Activated CD4-positive, CD25-positive, alpha-beta regulatory T cell treated with anti-CD3 and anti-CD28 coated beads, Interleukin-2, amount 50 U/mL, for 24 hours (primary cell): ENCODE results near the gene FGF14.

Experiments
- ATAC-seq, 2 donors: fragments of 150-1000 bp; cut with Tn5 transposase; one replicate each; pipeline ENCODE4 v1.10.0; 2021; ENCODE audit warnings: mild to moderate bottlenecking in 1 of 2, moderate library complexity in 1 of 2

Gene FGF14

DNA sequence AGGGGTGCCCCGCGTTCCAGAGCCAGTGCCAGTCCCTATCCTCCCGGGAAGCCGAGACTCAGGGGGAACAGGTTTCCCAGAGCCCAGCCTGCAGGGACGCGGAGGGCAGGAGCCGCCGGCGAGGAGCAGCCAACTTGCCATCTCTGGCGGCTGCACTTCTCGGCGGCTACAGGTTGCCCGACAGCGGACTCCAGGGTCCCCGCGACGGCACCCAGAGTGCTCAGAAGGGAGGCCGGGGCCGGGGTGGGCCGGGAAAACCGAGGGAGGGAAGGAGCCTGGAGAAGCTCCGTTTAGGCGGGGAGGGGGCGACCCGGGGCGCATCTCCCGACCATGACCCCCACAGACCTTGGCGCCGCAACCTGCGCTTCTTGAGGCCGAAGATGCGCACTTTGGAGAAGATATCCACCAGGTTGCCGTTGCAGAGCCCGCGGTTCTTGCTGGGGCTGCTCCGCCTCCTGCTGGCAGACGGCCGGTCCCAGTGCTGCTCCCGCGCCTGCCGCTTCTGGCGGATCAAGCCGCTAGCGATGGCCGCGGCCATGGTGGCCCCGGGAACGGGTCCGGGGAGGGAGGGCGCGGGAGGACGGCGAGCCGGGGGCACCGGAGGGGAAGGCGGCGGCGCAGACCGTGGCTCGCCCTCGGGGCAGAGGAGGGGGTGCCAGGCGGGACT lies 485.6 kb downstream of the FGF14 start:
- no peak for ATAC-seq

DNA sequence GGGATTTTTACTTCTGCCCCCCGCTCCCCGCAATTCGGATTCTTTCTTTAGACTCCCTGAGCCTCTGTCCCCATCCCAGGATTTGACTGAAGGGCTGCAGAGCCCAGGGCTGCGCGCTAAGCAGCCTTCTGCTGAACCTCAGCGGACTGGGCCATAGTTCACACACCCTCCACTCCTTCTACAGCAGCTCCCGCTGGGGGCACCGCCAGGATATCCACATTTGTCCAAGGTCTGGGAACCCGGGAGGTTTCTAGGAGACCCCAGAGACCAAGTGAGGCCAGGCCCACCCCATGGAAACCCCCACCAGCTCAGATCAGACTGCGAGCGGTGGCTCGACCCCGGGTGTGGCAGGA lies 486.1 kb downstream of the FGF14 start:
- ATAC-seq: no peak

DNA sequence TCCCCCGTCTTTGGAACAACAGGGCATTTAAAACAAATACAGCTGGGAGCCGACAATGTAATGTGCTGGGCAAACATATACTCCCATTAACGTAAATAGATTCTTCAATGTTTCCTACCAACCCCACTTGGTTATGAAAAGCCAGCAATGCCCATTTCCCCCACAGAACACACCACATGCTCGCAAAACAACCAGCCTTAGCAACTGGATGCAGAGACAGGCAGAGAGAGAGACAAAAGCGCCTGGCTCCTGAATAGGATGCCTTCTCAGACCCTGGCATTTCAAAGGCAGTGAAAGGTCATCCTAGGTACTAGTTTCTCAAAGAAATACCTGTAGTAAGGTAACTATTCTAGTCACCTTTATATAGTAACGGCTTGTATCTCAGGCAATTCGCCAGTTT lies 486.5 kb downstream of the FGF14 start:
- no peak for ATAC-seq

DNA sequence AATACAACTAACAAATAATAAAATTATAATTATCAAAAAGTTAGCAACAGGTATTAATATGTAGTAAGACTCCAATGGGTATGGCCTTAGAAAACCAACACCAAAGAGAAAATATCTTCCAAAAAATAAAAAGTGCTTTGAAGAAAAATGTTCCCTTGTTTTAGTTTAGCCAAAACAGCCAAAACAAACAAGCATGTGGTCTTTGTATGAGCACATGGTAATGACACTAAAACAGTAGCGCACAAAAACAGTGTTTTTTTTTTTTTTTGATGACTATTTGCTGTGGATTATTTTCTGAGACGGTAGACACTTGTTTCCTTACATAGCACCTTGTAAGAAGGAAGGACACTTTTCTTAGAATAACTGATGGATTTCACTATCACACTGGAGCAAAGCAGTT lies 490.1 kb downstream of the FGF14 start:
- no peak for ATAC-seq

DNA sequence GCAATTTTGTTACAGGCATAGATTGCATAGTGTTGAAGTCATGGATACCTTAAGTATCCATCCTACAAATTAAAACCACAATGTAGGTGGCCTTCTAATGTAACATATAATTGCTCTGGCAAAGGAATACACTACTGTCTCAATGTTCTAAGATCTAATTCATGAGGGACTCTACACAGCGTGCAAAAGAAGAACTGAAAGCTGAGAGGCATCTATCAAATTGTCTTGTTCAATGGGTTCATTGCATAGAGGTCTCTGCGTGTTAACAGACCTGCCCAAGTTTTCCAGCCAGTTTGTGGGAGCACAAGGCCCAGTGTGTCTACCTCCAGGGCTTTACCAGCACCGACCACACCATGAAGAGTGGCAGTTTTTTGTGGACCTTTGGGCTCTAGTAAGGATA lies 498.0 kb downstream of the FGF14 start:
- ATAC-seq: no peak

DNA sequence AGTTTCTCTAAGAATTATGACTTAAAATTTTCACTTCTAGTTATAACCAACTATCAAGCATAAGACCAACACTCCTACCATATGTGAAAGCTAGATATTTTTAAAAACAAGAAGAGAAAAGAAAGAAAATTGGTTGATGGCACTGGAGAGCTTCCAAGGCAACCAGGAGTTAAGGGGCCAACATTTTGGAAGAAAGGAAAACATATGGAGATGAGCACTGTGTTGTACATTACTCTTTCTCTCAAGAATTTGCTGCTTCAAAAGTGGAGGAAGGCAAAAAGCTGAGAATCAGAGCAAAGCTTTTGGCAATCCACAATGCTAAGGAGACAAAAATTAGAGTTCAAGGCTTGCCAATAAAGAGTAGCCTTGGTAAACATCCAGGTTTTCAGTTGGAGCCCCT lies 503.2 kb downstream of the FGF14 start:
- ATAC-seq: no peak

DNA sequence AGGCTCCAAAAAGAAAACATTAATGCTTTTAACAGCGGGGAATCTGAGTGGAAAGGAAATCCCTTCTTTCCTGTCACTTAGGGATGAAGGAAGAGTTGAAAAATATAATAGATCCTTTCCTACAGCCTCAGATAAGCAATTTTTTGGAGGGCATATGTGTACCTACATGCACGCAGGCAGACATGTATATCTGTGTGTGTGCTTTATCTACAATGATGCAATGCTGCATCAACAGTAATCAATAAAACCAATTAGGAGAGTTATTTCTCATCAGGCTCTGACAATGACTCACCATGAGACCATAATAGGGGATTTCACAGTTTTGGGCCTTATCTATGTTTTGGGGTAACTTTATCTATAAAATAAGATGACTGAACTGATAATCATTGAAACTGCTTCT lies 505.3 kb downstream of the FGF14 start:
- ATAC-seq: no peak

DNA sequence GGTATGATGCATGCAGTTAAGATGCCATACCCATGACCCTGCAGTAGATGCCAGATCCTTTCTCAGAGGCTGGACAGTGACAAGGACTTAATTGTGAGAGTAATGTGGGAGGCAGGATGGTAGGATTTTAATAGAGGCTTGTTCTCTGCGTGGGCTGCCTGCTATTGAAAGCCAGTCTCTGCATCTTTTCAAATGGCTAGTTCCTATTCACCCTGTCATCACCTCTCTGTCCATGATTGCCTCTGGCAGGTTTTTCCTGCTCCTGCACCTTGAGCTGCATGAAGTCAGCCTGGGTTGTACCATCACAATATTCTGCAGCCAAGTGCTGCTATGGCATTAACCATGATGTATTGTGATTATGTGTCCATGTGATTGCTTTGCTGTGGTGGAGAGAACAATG lies 508.8 kb downstream of the FGF14 start:
- ATAC-seq: no peak

DNA sequence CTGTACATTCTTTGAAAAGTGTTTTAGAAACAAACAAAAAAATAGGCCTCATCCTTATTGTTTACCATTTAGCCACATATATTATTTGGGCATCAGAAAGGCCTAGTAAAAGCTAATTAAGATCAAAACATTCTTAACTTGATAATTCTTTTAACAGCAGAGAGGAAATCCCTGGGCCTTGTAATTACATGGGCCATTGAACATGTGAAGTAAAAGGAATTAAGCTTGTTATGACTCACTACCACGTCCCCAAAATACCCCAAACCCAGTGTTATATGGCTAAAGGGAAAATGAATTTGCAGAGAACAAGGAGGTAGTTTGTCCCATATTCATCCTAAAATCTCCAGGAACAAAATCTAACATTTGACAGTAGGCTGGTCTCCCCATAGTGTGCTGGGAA lies 509.6 kb downstream of the FGF14 start:
- ATAC-seq: no peak

DNA sequence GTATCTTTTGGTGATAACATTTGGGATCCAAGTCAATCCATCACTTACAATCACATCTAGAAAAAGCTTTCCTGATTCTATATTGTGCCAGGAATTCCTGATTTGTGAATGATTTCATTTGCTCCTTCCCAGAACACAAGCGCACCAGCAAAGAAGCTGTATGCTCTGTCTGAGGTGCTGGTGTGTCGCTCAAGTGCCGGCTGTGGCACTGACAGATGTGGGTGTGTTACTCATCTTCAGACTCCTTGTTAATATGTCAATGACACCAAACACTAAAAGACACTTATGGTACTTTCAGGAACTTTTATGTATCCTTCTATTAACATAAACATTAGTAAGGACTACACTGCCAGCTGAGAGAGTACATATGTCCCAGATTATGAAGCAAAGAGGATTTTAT lies 520.3 kb downstream of the FGF14 start:
- ATAC-seq: no peak

DNA sequence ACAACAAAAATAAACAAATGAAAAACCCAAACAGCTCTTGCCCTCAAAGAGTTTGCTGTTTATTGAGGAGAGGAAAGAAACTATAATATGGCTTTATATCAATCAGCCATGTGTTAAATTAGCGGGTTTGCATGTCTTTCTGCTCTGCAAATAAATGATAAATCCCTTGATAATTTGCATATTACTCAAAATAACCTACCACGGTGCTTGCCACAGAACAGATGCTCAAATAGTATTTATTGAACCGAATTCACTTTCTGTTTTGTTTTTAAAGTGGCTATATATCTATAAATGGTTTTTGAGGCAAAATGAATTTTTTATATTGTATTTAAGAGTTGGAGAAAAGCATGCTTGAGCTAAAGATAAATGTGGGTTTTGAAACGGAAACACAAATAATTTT lies 521.3 kb downstream of the FGF14 start:
- no peak for ATAC-seq

DNA sequence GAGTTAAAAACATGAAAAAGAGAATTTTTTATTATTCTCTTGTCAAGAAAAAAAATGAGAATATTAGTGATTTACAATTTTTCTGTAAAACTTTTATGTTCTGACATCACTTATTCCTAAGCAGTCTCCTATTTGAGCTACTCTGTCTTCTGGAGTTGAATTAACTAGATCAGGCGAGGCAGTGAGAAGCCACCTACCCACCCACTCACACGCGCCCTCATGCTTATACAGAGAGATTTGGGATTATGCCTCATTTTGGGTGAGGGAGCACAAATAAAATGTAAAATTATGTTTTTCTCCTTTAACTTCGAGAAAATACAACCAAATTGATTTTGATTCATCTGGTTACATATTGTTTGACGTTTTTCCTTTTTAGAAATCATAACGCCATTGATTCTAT lies 524.9 kb downstream of the FGF14 start:
- no peak for ATAC-seq

DNA sequence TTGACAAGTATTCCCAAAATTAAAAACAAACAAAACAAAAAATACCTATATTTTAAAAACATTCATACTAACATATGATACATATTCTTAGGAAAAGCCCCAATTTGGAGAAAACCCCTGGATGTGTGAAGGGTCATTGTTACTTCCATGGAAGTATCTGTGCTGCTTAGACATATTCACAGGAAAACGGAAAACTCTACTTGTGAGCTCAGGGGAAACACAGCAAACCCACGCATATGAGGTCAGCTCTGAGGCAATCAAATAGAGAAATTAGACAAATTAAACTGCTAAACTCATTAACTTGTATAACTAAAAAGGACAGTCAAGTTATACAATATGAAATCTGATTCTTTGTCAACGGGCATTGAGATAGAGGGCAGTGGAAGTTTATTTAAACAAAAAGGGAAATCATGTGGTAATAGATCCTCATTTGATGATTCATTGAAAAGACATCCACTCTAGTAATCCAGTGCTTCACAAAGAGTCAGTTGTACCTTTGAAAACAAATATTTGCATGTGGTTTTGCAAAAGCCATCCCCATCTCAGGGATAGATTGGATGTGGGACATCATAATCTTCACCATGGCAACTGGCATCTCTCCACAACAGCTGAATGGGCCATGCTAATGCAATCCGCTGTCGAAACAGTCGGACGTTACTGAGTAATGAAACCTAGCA lies 526.0 kb downstream of the FGF14 start:
- no peak for ATAC-seq

DNA sequence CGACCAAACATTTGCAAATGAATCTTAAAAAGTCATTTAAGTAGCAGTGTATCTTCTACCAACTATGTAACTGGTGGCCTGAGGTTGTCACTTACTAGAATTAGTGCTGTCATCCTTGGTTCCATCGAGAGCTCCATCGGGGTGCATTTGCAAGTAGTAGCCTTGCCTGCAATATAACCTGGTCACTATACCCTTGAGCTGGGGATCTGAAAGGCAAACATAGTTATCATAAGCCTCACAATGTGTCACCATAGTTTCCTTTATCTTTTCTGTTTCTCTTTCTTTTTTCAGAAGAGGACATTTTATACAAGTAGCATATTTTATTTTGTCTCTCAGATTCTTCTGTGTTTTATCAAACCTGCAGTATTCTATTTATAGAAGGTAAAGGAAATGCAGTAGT lies 526.8 kb downstream of the FGF14 start:
- ATAC-seq: no peak

DNA sequence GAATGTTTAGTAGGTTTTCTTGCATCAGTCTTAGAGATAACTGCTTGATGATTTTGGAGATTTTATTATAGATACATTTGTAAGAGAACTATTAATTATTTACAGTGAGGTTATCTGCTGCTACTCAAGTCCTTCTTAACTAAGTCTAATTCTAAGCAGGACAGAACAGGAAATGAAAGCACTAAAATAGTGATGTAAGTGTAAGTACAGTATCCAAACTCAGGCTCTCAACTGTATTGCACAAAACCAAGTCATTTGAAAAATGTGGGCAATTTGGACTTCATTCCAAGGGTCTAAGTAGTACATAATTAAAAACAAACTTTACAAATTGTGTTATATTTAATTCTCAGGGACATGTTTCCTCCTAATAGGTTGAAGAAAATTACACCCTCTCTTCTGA lies 532.3 kb downstream of the FGF14 start:
- ATAC-seq: no peak

DNA sequence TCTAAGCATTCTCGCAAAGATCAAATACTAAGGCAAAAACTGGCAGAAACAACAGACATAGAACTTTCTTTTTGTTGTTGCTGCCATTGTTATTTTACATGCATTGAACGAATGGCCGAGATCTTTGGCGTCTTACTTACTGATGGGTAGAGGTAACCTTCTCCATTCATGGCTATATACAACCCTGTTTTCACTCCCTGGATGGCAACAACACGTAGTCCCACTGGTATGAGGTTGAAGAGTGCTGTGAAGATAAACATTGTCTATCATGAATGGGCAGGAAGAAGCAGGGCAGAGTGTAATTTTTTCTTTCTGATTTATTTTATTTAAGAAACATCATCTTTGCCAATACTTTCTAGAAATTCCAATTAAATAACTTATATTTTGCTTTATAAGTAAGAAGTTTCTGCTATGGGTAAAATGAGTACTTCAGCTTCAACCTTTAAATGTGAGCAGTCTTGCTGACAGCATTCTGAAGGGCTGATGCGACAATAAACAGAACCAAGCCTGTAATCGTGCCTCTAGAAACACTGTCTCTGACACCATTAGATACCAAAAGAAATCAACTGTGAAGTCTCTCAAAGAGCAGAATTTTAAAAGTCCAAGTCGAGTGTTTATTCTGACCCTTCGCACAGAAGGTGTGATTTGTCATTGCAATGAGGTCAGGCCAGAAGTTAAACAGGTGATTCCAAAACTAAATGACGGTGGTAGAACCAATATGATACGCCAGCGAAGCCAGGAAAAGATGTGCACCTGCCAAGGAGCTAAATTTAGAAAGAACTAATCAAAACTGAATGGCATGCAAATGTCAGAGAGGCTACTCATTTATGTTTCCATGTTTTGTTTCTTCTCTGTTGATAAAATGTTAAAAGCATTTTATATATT lies 533.0 kb downstream of the FGF14 start:
- no peak for ATAC-seq

DNA sequence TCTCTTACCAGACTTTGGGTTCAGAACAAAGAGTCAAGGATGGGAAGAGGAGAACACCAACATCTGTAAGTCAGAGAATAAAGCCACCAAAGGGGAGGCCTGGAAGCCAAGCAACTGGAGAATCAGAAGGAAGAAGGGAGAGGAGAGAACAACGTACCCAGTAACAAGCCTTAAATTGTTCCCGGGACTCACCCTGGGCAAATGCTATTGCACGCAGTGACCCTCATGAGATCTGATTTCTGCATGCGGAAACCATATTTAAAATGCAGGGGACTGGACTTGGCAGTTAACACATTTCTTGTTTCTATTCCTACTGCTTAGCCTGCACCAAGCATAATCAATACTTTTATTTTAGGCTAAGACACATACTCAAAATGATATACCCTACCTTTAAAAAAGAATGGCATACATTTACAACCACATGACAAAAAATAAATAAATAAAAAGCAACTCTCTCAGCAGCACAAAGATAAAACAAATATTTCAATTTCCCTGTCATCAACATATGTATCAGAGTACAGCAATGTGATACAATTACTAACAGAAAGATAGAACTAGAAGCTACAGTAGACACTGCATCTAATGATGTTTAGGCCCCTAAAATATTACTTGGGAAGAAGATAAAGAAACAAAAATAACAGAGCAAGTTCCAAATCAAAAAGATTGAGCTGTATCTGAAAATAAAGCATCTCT lies 534.8 kb downstream of the FGF14 start:
- no peak for ATAC-seq

DNA sequence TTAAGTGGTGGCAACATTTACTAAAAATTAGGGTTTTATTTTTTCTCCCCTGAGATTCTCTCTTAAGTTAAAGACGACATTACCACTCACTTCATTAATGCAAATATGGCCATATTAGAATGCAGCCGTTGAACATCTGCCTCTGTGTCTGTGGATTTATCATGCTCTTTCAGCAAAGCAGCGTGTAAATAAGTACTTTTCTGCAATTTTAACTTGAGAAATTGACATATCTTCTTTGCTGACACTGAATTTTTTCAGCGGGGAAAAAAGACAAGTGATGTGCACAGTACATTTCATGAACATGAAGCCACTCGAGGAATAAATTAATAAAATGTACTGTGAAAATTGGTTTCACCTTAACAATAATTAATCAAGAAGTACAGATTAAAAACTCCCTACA lies 543.0 kb downstream of the FGF14 start:
- ATAC-seq: no peak

DNA sequence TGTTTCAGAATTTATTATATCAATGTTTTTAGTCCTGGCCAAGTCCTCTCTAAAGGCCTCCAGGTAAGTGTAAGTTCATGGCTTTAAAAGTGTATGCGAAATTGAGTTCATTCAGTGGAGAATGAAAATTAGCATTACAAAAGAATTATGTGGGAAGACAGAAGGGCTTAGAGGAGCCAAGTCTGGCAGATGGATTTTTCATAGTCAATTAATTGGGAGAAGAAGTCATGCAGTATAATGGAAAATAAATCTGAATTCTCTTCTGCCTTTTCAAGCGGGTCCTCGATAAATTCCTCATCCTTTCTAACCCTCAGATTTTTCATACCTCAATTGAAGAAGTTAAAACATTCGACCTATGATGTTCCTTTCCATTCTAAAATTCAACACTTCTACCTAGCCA lies 555.1 kb downstream of the FGF14 start:
- ATAC-seq: no peak

DNA sequence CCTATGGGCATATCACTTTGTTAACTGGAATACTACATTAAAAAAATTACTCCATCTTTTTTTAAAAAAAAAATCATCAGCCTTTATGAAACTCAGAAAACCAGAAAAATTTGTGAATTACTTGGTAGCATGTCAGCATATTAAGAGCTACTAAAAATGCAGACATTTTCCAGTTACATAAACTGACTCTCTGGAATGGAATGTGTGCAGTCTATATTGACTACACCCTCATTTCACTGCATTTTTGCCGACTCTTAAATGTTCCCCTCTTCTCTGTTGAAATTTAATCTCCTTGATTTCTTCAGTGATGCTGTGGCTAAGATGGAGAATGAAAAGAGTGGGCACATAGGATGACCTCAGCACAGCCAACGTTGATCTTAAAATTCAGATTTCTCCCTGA lies 555.6 kb downstream of the FGF14 start:
- no peak for ATAC-seq

DNA sequence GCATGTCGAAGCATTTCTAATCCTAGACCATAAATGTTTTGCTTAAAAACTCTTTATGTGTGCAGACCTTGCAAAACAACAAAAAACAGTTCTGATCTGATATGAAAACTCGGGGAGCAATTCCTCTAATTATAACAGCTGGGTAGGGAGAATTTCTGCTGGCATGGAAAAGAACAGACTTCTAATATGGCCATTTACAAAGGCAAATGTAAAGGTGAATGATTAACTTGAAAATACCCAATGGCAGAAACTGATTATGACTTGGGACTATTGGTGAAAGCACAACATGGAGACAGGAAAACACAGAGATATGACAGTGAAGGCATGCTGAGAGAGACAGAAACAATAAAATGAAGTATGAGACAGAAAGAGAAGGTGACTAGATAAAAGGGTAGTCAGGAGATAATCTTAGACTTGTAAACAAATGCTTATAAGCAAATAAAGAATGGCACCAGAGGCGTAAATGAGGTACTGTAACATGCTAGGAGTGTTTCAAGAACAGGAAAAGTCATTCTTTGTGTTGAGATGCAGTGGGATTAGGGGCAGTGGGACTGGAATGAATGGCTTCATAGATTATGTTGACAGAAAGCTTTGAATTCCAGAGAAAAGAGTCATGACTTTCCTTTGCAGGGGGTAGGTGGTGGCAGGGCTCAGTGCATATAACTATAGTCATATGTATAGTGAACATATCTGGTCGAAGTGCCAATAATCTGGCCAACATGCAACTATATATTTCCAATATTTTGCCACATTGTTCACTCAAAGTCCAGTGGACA lies 556.4 kb downstream of the FGF14 start:
- no peak for ATAC-seq

DNA sequence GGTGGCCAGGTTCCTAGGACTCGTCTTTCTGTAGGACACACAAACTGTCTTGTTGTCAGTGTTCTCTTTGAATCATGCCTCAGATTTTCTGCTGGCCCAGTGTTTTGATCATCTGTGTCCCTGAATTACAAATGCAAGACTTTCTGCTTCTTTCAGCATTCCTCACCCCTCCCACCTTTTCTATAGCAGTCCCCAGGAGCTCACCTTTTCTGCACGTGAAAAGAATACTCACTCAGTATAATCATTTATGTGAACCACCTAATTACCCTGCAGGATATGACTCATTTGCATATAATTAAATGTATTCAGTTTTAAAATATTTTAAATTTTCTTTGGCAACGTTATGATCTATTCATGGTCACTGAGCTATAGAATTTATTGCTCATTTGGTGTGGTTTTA lies 560.1 kb downstream of the FGF14 start:
- ATAC-seq: no peak

DNA sequence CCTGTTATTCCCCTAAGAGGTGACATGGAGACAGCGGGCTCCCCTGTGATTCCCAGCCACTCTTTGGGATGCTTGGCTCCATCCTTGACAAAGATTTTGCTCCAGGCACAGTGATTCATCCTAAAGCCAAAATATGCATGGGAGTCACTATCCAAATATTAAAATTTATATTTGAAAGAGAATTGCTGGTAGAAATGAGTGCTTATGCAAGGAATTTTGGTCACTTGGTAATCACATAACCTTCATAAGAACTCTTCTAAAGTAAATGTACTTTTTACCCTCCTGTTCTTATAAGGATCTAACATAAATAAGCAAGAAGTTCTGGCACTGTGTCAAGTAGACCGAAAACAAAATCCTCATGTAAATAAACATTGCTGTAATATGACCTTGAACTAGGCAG lies 563.5 kb downstream of the FGF14 start:
- no peak for ATAC-seq
